MG63 (cell line): ENCODE data around the gene FCGBP. TPM values are rescaled to one million over a fixed set of nuclear protein-coding genes. Genes with fewer than 3 reads are reported as not detected.
"Not testable (repeated sequence)": the region's sequence is repeated elsewhere in the genome, so short reads cannot be mapped to it uniquely, and the experiment has no call there.

Experiments
- DNase-seq: peaks from one replicate; pipeline ENCODE4 v3.0.0-alpha.2; 2020
- H3K27me3 ChIP-seq: fragments of 250-450 bp; sonication (Bioruptor Pico); 2 replicates; pipeline ENCODE4 v1.5.1; 2020; ENCODE audit warnings: mild to moderate bottlenecking, moderate library complexity
- H3K36me3 ChIP-seq: fragments of 250-450 bp; sonication (Bioruptor Pico); 2 replicates; pipeline ENCODE4 v1.5.1; 2020; ENCODE audit warnings: mild to moderate bottlenecking, moderate library complexity
- H3K4me3 ChIP-seq: fragments of 250-450 bp; sonication (Bioruptor Pico); 2 replicates; pipeline ENCODE4 v1.5.1; 2020; ENCODE audit warnings: mild to moderate bottlenecking, moderate library complexity
- H3K9me3 ChIP-seq: fragments of 250-450 bp; sonication (Bioruptor Pico); 2 replicates; pipeline ENCODE4 v1.5.1; 2020; ENCODE audit warnings: mild to moderate bottlenecking, moderate library complexity
- total RNA-seq: library from RNA; depleted of rRNA; stranded (reverse); fragments of >200 nt; shearing (Covaris generic); gene quantifications from 2 replicates; pipeline ENCODE4 v1.2.3, GENCODE V29; 2014; ENCODE audit warnings: low replicate concordance; rRNA removed

FCGBP gene
- total RNA-seq, 1 experiment from 2014 or later, result 1.4 TPM

- not testable (repeated sequence) for DNase-seq, H3K36me3 ChIP-seq, H3K4me3 ChIP-seq, H3K27me3 ChIP-seq, H3K9me3 ChIP-seq
Measured at GRCh38 chr19:39885821-39886554, 48.4 kb downstream of the FCGBP start.

DNA sequence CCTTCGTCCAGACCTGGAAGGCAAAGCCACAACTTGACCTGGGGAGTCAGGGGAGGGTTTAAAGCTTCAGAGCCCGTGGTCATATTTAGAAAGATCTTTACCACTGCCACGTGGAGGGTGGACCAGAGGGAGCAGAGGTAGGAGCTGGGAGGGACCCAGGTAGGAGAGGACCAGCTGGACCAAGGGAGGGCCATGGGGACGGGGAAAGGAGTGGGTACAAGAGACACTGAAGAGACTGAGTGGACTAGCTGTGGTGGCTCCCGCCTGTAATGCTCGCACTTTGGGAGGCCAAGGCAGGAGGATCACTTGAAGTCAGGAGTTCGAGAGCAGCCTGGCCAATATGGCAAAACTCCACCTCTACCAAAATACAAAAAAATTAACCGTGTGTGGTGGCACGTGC lies 49.7 kb downstream of the FCGBP start:
- H3K36me3 ChIP-seq, DNase-seq, H3K9me3 ChIP-seq, H3K27me3 ChIP-seq, H3K4me3 ChIP-seq: not testable (repeated sequence)

Other genes with a start within 250 kb of the FCGBP start
- gene LGALS14, start 230.2 kb downstream of the FCGBP start, total RNA-seq, result not detected in 2 replicates
- gene CLC, start 196.6 kb downstream of the FCGBP start, total RNA-seq, result not detected in 2 replicates
- not detected in 2 replicates for gene LEUTX, start 155.8 kb downstream of the FCGBP start, total RNA-seq
- gene DYRK1B, start 100.5 kb downstream of the FCGBP start, total RNA-seq, result 0.30 and 0.81 TPM in 2 replicates
- gene FBL, start 88.3 kb downstream of the FCGBP start, total RNA-seq, result 496 and 588 TPM in 2 replicates
- gene PSMC4, start 36.5 kb upstream of the FCGBP start, total RNA-seq, result 312 and 327 TPM in 2 replicates
- gene ZNF546, start 62.4 kb upstream of the FCGBP start, total RNA-seq, result 2.2 and 5.7 TPM in 2 replicates
- 1.3 and 3.6 TPM in 2 replicates for gene ZNF780B, start 121.6 kb upstream of the FCGBP start, total RNA-seq
- 1.5 and 61.0 TPM in 2 replicates for gene ZNF780A, start 156.3 kb upstream of the FCGBP start, total RNA-seq